Activated CD4-positive, alpha-beta T cell treated with anti-CD3 and anti-CD28 coated beads, Interleukin-2, amount 50 U/mL, for 4 hours (primary cell): ENCODE measurements around the gene SELENON.

Experiments used
- DNase-seq, 2 experiments: peaks; one replicate each; pipeline ENCODE4 v3.0.0-alpha.2; 2020

SELENON gene

DNA sequence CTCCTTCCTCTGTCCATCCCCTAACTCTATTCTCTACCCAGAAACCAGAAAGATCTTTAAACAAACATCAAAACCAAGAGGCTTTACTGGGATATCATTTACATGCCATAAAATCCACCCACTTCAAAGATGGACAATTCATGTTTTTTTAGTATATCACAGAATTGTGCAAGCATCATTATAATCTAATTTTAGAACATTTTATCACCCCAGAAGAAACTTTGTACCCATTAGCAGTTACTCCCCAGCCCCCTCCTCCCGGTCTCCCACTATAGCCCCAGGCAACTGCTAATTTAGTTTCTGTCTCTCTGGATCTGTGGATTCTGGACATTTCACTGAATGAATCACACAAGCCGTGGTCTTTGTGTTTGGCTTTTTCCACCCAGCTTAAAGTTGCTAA is 4.8 kb upstream of the SELENON start:
- no peak for DNase-seq

DNA sequence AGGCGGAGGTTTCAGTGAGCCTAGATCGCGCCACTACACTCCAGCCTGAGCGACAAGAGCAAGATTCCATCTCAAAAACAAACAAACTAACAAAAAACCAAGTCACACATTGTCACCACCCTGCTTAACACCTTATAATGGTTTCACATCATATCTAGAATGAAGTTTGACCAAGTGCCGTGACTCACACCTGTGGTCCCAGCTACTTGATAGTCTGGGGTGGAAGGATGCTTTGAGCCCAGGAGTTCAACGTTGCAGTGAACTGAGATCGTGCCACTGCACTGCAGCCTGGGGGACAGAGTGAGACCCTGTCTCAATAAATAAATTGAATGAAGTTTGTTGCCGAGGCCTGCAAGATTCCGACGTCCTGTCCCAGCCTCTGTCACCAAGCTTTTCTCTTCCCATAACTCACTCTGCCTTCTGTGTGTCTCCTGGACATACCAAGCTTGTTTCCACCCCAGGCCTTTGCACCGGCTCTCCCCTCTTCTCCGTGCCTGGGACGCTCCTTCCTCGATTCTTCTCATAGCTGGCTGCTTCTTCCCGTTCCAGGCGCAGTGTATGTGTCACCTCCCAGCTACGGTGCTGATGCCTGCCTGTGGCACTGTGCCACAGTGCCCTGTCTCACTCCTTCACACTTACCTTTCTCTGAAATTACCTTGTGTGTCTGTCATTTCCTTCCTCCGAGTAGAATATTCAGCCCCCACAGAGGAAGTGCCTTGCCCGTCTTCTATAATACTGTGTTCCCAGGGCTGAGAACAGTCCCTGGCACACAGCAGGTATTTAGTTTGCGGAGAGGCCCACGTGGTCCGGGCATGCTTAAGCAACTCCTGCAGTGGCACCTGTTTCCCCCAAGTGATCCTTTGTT is 3.8 kb upstream of the SELENON start:
- peak; percentile 38 to 42 for DNase-seq

DNA sequence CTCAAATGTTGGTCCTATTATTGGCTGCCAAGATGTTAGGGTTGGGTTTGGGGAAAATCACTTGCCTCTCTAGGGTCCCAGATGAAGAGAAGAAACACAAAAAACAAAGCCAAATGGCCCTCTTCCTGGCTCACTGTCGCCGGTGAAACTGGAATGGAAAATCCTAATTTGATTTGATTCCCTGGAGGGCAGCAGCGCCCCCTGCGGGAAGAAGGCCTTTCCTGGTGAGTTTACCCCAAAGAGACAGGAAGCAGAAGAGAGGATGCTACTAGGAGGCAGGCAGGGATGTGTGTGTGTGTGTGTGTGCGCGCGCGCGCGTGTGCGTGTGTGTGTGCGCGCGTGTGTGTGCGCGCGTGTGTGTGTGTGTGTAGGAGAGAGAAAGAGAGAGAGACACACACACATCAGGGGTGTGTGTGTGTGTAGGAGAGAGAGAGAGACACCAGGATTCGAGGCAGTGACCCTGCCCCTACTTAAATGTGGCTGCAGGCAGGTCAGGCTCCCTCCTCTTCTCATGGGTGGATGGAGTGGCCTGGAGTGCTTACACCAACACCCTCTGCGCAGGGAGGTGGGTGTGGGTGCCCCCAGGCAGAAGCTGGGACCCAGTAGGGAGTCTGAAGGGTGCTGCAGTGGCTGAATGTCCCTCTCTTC is 3.1 kb upstream of the SELENON start:
- DNase-seq = peak; percentile 83 to 87

DNA sequence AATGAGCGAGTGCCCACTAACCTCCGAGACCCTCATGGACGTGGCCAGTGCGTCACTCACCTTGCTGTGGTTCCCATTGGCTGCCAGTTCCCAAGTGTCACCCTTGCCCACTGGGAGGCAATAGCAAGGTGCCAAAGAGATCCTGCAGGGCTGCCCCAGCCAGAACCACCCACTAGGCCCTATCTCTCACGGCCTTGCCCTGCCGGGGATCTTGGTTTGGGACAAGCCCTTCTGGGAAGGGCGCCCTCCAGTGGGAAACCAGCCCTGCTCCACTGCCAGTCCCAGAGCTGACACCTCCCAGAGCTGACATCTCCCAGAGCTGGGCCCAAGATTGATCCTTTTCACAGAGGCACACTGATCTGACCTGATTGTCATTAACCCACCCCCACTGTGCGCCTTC is 2.1 kb upstream of the SELENON start:
- DNase-seq = no peak

DNA sequence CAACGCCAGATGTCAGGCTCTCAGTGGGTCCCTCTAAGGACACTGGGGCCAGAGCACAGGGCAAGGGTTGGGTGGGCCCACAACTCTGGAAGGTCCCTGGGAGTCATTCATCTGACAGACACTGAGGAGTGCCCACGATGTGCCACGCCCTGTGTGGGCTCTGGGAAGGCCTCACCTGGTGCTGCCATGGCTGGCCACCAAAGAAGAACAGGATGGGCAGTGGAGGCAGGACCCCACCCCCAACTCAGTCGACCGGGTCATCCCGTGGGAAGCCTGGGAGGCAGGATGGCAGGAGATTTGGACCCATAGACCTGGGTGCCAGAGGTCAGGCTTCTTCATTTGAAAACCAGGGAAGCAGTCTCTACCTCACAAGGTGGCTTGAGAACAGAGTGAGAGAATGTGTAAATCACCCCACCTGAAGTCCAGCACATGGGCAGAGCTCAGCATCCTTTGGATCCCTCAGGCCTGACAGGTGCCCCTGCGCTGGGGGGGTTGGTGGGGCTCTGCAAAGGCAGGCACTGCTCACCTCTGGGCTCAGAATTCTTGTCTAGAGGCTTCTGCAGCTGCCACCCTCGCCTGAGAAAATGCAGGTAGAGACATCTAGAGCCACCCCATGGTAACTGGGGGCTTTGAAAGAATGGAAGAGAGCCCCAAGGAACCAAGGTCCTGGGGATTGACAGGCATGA is 1.2 kb upstream of the SELENON start:
- no peak for DNase-seq

DNA sequence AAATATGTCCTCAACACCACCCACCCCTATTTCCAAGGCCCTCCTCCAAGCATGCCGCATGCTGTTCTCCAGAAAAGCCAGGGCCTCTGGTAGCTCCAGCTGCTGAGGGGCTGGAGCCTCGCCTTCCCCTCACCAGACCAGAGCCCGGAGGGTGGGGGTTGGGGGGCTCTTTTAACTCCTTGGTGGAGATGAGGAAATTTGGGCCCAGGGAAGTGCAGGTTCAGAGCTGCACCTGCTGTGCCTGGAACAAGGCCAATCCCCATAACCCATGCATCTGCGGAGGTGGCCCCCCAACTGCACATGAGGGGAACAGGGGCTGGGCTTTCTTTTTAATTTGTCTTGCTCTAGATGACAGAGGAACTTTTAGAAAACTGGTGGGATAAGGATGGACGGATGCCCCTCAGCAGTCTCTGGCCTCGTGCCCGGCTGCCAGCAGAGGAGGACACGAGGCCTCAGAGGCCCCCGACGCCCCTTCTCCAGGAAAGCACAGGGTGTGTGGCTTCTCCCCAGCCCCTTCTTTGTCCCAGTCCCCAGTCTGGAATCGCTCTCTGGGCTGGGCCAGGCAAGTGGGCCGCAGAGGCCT is 550 bp upstream of the SELENON start:
- no peak for DNase-seq

DNA sequence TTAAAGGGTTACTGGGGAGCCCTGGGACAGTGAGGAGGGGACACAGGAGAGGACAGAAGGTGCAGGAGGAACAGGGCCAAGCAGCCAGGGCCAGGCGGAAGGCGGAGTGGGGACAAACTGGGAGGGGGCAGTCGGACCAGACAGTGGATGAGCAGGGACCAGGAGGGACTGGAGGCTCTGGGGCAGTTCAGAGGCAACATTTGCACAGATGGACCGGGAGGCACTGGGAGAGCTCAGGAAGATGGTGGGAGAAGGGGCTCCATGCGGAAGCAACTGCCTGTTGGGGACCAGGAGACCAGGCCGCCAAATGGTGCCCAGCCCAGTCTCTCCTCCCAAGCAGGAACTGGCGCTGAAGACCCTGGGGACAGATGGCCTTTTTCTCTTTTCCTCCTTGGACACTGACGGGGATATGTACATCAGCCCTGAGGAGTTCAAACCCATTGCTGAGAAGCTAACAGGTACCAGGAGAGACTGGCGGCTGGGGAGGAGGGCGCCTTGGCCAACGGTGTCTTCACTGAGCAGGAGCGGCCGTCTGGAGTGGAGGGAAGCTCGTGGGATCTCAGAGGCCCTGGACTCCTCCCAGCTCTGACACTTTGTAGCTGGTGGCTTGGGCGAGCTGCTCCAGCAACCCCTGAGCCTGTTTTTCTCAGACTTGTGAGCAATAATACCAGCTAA is 847 bp downstream of the SELENON start:
- no peak for DNase-seq

DNA sequence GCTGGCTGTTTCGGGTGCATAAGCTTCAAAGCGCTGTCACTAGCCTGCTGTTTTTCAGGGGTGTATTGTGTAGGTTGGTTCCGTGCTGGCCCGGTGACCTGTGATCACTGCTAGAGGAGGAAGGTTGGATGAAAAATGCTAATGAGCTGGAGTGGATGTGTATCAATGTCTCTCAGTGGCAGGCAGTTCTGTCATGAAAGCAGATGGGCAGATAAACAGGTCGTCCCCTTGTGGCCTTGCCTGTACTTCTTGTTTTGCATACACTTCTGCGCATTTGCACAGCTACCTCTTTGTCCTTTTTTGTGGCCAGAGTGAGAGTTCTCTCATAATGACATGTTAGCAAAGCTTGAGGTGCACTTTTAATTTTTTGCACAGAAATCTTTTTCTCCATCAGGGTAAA is 2.9 kb downstream of the SELENON start:
- DNase-seq = no peak

DNA sequence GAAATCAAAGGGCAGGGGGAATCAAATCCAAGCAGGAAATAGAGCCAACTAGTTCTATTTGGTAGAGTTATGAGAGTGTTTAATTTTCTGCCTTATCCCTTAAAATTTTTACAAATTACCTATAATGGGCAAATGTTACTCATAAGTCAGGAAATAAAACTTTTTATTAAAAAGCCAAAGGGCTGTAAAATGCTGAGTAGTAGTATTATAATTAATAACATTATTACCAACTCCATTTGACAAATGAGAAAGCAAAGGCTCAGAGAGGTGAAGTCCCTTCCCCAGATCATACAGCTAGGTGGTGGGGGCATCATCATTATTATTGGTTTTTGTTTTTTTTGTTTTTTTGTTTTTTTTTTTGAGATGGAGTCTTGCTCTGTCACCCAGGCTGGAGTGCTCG is 3.4 kb downstream of the SELENON start:
- DNase-seq = no peak

DNA sequence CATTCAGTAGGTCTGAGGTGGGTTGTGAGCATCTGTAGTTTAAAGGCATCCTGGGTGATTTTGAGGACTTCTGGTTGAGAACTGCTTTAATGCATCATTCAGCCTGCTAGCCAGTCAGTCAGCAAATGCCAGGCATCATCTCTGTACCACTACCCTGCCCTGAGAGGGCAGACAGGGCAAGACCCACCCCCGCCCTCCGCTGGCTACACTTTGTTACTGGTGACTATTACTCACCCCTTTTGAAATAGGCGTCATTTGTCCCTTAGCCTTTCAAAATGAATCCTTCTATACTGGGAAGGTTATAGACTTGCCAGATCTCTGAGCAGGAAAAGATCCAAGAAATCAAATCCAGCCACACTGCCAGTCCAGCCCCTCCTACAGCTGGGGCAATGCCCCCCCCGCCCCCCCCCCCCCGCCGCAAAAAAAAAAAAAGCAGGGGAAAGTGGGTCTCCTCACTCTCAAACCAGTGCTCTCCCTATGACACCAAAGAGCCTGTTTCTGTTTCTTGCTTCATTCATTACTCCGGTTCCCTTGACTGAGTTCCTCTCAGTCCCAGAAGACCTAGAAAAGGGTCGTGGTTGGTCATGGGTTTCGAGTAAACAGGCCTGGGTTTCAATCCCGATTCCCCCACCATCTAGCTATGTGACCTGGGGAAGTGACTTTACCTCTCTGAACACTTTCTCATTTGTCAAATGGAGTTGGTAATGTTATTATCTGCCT is 4.4 kb downstream of the SELENON start:
- no peak for DNase-seq

DNA sequence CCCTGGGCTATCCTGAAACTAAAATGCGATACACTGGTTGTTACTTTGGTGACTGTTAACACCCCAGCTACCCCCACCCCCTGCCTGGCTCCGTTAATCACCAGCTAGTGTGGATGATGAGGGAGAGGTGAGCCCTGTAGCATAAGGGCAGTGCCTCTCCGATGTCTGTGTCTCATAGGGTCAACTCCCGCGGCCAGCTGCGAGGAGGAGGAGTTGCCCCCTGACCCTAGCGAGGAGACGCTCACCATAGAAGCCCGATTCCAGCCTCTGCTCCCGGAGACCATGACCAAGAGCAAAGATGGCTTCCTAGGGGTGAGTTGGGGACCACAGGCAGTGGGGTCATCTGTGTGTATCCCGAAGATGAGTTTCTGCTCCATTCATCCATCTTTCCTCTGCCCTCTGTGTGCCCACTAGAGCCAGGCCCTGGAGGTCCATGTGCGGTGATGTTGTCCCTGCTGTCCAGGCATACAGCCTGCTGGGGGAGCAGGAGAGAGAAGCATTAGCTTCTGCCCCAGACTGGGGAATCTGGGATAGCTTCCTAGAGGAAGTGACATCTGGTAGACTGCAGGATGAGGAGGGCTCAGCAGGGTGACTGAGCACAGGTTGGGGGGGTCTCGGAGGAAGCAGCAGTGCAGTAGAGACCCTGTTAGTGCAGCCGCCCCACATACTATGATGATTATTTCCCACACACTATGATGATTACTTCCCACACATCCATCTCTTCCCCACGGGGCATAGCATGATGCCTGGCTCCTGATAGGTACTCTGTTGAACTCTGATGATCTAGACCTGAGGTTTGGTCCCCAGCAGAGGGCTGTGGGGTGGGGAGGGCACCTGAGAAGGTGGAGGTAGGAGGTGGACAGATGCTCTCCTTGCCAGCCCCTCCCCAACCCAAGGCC is 5.2 kb downstream of the SELENON start:
- DNase-seq = no peak

DNA sequence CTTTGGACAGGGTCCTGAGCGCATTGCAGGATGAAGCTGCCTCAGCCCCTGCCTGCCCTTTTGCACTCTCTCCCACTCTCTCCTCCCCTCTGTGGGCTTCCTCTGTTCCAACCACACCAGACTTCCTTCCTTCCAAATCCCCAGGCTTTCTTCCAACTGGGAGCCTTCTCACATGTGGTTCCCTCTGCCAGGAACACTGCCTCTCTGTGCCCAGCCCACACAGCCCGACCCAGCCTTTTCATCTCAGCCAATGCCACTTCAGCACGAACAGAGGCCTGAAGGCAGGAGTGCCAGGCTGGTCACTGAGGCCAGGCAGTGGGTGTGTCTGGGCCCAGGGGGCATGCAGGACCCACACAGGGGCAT is 5.9 kb downstream of the SELENON start:
- no peak for DNase-seq

DNA sequence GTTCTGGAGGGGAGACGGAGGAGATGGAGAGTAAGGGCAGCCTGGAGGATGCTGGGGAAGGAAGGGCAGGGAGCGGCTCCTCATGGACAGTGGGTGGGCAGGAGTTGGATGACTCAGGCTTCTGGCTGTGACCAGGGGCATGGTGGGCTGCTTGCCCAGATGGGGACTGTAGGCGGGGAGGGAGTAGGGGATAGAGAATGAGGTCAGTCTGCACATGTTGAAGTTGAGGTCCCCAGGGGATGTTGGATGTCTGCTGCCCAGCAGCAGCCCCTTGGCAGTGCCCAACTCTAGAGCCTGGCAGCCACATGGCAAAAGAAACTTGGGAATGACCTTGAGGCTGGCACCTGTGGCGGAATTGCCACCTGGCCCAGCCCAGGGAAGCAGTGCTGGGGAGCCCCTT is 6.4 kb downstream of the SELENON start:
- no peak for DNase-seq

DNA sequence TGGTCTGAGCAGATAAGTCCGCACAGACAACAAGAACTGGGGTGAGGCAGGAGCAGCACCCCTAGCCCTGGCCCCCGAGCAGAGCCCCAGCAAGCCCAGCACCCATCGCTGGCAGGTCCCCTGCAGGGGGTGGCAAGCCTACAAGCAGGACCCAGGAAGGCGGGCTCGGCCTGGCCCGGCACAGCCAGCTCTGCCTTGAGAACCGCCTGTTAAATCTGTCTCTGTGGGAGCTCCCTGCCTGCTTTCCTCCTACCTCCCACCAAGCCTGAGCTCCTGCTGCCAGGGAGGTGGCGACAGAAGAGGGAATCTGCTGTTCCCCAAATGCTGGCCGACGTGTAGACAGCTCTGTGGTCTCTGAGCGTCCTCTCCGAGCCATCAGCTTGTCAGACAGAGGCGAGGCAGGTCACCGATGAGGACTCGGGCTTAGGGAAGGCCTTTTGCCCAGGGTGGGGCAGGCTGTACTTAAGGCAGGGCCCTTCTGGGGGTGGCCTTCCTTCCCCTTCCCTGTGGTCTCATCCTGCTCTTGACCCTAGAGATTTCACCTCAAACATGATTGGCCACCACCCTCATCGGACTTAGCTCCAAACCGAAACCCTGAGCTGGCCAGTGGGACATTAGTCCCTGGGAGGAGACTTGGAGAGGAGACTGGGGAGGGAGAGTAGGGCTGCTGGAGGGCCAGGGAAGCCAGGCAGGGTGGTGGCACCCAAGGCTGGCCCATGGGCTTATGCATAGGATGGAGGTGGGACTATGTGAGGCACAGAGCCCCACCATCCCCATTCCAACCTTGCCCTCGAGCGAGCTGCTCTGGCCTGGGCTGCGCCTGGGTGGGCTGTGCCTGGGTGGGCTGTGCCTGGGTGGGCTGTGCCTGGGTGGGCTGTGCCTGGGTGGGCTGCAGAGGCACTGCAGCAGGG is 7.7 kb downstream of the SELENON start:
- no peak for DNase-seq

DNA sequence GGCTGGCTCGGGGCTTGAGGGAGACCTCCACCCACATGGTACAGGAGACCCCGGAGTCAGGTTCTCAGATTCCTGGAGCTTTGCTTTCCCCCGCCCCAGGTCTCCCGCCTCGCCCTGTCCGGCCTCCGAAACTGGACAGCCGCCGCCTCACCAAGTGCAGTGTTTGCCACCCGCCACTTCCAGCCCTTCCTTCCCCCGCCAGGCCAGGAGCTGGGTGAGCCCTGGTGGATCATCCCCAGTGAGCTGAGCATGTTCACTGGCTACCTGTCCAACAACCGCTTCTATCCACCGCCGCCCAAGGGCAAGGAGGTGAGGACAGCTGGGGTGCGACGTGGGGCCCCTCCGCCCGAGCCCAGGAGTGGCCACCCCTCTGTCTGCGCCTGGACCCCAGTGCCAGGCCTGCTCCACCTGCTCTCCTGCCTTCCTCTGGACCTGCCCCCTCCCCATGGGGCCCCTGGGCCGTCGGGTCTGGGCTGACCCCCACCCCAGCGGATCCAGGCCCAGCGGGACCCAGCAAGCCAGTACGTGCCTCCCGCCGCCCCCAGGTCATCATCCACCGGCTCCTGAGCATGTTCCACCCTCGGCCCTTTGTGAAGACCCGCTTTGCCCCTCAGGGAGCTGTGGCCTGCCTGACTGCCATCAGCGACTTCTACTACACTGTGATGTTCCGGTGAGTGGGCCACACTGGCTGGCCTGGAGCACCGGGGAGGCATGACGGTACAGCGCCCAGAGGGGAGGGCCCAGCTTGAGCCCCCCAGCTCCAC is 8.7 kb downstream of the SELENON start:
- DNase-seq = no peak

DNA sequence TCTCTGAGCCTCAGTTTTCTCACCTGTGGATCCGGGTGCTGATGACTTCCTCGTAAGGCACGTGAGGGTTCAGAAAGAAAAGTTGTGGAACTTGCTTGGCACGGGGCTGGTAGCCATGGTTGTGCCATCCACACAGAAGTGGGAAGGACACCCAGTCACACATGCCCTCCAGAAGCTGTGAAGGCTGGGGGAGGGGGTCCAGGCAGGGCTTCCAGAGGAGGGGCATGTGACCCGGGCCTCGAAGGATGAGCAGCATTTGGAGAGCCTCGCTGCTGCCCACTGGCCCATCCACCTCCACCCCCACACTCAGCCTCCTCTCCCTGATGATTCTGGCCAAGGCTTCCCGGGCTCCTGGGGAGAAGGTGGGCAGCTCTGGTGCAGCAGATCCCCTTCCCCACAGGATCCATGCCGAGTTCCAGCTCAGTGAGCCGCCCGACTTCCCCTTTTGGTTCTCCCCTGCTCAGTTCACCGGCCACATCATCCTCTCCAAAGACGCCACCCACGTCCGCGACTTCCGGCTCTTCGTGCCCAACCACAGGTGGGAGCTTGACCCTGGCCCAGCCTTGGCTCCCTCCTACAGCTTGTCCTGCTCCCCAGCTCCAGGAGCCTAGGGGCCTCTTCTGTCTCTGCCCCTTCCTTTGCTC is 9.4 kb downstream of the SELENON start:
- no peak for DNase-seq

DNA sequence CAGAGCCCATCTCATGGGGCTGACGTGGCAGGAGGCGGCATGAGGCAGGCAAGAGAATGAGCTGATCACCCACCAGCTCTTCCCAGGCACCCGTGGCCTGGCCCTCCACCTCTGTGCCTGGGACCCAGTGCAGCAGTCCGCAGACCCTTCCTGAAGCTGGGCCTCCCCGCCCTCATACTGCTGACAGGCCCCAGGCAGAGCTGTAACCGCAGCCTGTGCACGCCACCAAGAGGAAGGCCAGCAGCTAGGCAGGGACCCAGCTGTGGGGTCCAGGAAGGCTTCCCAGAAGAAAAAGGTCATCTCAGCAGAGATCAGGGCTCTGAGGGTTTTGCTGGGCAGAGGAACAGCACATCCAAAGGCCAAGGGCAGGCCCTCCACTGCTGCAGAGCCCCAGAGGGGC is 9.9 kb downstream of the SELENON start:
- no peak for DNase-seq

DNA sequence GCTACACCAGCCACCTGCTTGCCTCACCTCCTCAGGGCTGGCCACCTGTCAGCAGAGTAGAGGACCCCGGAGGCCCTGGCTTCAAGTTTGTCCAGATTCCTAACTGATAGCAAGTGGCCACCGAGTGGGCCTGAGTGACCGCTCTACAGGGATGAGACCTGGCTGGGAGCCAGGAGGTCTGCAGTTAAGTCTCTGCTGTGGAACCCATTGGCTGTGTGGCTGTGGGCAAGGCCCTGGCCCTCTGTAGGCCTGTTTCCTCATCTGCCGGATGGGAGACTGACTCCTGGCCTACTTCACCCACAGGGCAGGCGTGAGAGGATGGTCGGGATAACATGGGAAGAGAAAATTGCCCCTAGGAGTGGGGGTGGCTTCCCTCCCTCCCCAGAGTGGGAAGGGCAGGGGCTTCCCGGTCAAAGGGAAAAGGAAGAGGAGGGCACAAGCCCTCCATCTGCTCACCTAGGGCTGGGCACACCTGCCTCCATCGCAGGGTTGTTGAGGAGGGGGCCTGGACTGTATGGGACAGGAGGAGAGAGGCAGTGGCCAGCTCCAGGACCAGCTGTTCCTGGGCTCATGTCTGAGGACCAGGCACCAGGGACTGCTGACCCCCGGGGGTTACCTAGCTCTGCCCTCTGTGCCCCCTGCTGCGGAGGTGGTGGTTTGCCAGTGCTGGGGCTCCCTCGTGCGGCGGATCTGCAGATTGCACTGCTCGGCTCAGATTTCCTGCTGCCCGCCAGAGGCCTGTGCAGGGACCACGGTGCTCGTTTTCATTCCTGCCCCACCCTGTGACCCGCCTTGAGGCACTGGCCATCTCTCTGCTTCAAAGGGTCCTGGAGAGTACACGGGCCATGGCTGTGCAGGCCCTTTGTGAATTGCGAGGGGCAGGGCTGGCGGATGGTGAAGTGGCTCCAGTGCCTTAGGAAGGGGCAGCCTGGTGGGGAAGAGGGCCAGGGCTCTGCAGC is 10.6 kb downstream of the SELENON start:
- DNase-seq = peak; percentile 77 to 83
